Stimulated activated CD4-positive, alpha-beta T cell treated with anti-CD3 and anti-CD28 coated beads, Interleukin-12 subunit alpha, Interleukin-12 subunit beta, amount 100 ng/mL, for 48 hours (primary cell): ENCODE results near the gene WFDC1.

Experiments
- DNase-seq, 3 donors: peaks; one replicate each; pipeline ENCODE4 v3.0.0-alpha.2; 2020; ENCODE audit warnings: low read depth in 2 of 3, low spot score in 1 of 3

Gene WFDC1

GRCh38 chr16:84371553-84371865 is 76.8 kb downstream of the WFDC1 start:
- no peak for DNase-seq

GRCh38 chr16:84373907-84374489 is 79.3 kb downstream of the WFDC1 start:
- DNase-seq = no peak

GRCh38 chr16:84378099-84378498 is 83.4 kb downstream of the WFDC1 start:
- DNase-seq = no peak

GRCh38 chr16:84378567-84378966 is 83.9 kb downstream of the WFDC1 start:
- DNase-seq = no peak

GRCh38 chr16:84379008-84379708 is 84.5 kb downstream of the WFDC1 start:
- no peak for DNase-seq
